Embryonic facial prominence (tissue), 1 donor: ENCODE data around the gene MAP1LC3B2.

Experiments
- DNase-seq: peaks from one replicate; pipeline ENCODE4 v3.0.0-alpha.2; 2016; ENCODE audit errors: extremely low spot score

The MAP1LC3B2 gene

DNA sequence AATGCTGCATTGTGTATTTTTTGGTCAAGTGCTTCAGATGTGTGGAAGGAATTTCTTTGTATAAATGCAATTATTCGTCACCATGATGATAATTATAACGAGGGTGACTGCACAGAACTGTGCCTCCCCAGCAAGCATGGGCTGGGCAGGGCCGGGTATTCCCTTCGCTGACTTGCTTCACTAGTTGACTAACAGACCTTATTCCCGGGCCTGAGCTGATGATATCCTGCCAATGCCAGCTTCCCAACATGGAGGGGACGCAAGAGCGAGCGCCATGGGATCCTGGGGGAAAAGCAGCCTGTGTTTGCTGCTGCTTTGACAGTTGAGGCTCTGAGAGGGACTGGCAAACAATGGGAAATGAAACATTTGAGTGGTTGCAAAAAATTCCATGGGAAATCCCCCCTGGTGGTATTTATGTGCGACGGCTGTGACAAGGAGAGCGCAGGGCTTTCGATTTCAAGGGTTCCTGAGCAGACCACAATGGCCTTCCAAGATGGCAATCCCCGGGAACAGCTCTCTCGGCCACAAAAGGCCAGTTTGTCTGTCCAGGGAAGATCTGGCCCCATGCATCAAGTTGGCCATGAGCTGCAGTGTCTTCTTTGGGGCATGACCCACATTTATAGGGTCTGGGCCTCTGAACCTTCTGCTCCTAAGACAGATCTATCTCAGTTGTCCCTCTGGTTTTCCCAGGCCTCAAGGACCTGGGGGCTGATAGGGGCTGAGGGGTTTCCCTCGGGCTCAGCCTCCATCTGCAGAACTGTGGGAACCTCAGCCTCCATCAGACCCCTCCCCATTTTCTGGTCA lies 21.9 kb upstream of the MAP1LC3B2 start:
- no peak for DNase-seq

DNA sequence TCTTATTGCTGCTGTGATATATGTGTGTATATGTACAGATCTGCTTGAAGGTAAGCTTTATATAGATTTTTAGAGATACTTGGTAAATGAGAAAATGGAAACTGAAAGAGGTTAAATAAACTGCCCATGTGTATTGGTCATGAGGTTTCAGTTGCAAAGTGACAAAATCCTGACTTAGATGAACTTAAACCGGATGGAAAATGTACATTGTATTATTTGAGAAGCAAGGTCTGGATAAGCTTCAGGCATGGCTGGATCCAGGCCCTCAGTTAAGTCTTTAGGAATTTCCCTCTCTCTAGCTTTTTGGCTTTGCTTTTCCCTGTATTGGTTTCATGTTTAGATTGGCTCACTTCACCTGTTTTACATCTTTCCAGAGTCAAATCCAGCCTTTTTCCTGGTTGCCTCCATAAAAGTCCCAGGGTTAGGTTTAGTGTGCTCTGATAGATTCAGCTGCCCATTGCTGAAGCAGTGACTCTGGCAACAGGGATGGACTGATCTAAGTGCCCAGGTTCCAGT lies 21.0 kb upstream of the MAP1LC3B2 start:
- no peak for DNase-seq

- DNase-seq: no peak
These were observed 20.4 kb upstream of the MAP1LC3B2 start for GRCh38 chr12:116538682-116539305.

GRCh38 chr12:116539361-116539771 lies 19.8 kb upstream of the MAP1LC3B2 start:
- no peak for DNase-seq

- DNase-seq: peak; percentile 55
These were observed 19.2 kb upstream of the MAP1LC3B2 start for GRCh38 chr12:116539905-116540482.

DNA sequence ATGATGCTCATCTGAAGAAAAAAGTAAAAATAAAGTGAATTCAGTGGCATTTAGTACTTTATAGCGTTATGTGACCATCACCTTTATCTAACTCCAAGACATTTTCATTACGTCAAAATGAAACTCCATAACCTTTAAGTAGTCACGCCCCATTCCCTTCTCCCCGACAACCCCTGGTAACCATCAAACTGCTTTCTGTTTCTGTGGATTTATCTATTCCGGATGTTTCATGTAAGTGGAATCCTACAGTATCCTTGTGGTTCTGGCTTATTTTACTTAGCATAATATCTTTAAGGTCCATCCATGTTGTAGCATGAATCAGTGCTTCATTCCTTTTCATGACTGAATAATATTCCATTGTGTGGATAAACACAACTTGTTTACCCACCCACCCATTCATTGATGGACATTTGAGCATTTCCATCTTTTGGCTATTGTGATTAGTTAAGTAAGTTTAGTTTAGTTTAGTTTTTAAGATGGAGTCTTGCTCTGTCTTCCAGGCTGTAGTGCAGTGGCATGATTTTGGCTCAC lies 18.5 kb upstream of the MAP1LC3B2 start:
- no peak for DNase-seq

- DNase-seq: no peak
These were observed 17.4 kb upstream of the MAP1LC3B2 start for GRCh38 chr12:116541547-116542344.

GRCh38 chr12:116542345-116542956 lies 16.7 kb upstream of the MAP1LC3B2 start:
- no peak for DNase-seq

DNA sequence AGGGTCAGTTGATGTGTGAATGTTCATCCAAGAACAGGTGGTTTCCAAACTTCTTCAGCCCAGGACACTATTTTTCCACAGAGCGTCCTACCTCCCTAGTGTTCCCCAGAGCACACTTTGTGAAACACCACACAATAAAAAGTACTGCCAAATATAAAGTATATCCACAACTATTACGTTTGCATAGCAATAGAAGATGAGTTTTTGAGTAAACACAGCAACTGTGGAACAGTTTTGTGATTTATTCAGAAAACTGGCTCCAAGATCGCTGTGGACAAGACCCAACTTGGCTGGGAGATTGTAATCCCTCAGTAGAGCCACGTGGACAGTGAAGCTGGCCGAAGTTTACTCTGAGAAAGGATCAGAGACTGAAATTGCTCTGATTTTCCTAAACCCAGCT lies 14.5 kb upstream of the MAP1LC3B2 start:
- no peak for DNase-seq

GRCh38 chr12:116545144-116545543 lies 14.0 kb upstream of the MAP1LC3B2 start:
- DNase-seq: no peak

GRCh38 chr12:116545936-116546335 lies 13.2 kb upstream of the MAP1LC3B2 start:
- DNase-seq: no peak

GRCh38 chr12:116547955-116548501 lies 11.2 kb upstream of the MAP1LC3B2 start:
- DNase-seq: no peak

DNA sequence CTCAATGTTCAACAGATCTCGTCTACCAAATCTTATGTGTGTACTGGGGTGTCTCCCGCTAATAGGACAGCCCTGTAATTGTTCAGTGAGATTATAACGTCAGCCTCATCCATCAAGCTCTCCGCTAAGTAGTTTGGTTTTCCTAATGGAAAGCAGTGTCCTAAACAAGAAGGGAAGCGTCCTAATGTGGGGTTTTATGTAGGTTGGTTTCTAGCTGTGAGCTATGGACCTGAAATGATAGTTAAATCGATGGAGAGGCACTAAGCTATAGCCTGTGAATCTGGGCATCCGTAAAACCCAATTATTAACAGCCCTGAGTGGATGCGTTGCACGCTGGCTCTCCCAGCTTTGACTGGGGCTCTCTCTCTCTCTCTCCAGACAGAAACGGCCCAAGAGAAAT lies 9.2 kb upstream of the MAP1LC3B2 start:
- DNase-seq: no peak

DNA sequence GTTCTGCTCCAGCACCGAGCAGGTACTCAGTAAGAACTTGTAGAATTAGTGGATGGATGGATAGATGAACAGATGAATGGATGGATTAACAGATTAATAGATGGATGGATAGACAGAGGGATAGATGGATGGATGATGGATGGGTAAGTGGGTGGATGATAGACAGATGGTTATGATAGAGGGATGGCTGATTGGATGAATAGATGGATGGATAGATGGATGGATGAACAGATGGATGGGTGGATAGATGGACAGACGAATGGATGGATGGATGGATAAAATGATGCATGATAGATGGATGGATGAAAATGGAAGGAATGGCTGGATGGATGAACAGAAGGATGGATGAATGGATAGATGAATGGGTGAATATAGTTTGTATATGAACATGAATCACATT lies 8.0 kb upstream of the MAP1LC3B2 start:
- DNase-seq: no peak

- no peak for DNase-seq
These were observed 7.6 kb upstream of the MAP1LC3B2 start for GRCh38 chr12:116551619-116551951.

GRCh38 chr12:116551952-116552772 lies 7.0 kb upstream of the MAP1LC3B2 start:
- DNase-seq: no peak

- DNase-seq: no peak
These were observed 6.3 kb upstream of the MAP1LC3B2 start for GRCh38 chr12:116552773-116553373.

GRCh38 chr12:116556356-116556952 lies 2.7 kb upstream of the MAP1LC3B2 start:
- DNase-seq: no peak

DNA sequence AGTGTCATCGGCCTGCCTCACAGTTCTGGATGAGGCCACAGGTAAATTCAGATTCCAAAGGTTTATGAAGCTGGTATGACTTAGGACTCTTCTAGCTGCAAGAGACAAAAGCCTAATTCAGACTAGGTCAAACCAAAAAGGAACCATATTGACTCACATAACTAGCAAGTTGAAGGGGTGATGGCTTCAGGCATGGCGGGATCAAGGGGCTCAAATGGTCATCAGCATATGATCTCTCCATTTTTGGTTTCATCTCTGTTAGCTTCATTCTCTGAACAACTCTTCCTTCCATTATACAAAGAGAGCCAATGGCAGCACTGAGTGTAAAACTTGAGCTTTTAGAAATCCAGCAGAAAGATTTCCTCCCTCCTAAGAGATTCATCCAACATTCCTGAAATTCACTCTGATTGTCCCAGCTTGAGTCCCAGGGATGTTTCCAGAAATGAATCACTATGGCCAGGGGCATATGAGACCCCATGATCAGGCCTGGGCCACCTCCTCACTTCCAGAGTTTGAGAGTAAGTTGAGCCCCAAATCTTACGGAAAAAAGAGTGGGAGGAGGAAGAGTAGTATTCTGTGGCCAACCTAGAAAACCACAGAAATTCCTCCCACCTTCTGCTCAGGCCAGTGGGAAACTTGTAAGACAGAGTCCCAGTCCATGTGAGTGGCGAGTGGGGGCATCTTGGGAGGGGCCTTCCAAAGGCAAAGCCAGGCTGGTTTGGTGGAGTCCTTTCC lies 2.0 kb upstream of the MAP1LC3B2 start:
- no peak for DNase-seq
